HepG2 (cell line): ENCODE results near the gene TMEM14B. TPM values are rescaled to one million over a fixed set of nuclear protein-coding genes. Genes with fewer than 3 reads are reported as not detected.

ENCODE experiments used
- ATF6 ChIP-seq: sonication (generic); formaldehyde crosslinking; conservative IDR thresholded peaks from 2 replicates; pipeline ENCODE4 v1.4.0; 2020; ENCODE audit warnings: missing genetic modification reagents
- EED ChIP-seq: sonication (generic); formaldehyde crosslinking; IDR thresholded peaks from 2 replicates; pipeline ENCODE4 v1.5.0; 2020; ENCODE audit warnings: mild to moderate bottlenecking, missing genetic modification reagents
- FOXA1 ChIP-seq, 2 experiments: fragments of 450-650 bp in 1 of 2; sonication (generic) in 1 of 2; formaldehyde crosslinking in 1 of 2; IDR thresholded peaks; 2 replicates each; pipeline versions ENCODE4 v1.4.0 to v1.6.1; 2016 to 2020; ENCODE audit warnings: missing genetic modification reagents in 1 of 2
- GPBP1L1 ChIP-seq: sonication (generic); formaldehyde crosslinking; IDR thresholded peaks from 2 replicates; pipeline ENCODE4 v1.5.0; 2020; ENCODE audit warnings: mild to moderate bottlenecking, missing genetic modification reagents
- HNRNPH1 ChIP-seq: fragments of 200-400 bp; formaldehyde crosslinking; optimal IDR thresholded peaks from 2 replicates; pipeline ENCODE3; 2017; ENCODE audit warnings: mild to moderate bottlenecking, low read depth, low read length
- IRF2 ChIP-seq: IDR thresholded peaks from 2 replicates; pipeline ENCODE4 v1.6.1; 2018; ENCODE audit warnings: missing genetic modification reagents, missing compliant biosample characterization
- KAT2B ChIP-seq: fragments of 150-350 bp; IDR thresholded peaks from 2 replicates; pipeline ENCODE4 v1.6.1; 2014; ENCODE audit warnings: low read depth, low read length, borderline replicate concordance
- KLF9 ChIP-seq: IDR thresholded peaks from 2 replicates; pipeline ENCODE4 v1.6.1; 2016; ENCODE audit warnings: low read depth
- MAFK ChIP-seq, 2 experiments: IDR thresholded peaks in 1 of 2; conservative IDR thresholded peaks in 1 of 2; 2 replicates each; pipeline ENCODE4 v1.6.1; 2011; ENCODE audit warnings: improper control_type of control experiment in 2 of 2, low read length in 2 of 2
- MTF1 ChIP-seq: sonication (generic); formaldehyde crosslinking; IDR thresholded peaks from 2 replicates; pipeline ENCODE4 v1.5.0; 2020; ENCODE audit warnings: missing genetic modification reagents
- PRDM10 ChIP-seq: sonication (generic); formaldehyde crosslinking; IDR thresholded peaks from 2 replicates; pipeline ENCODE4 v1.4.0; 2020; ENCODE audit warnings: low read depth, missing genetic modification reagents
- RERE ChIP-seq: IDR thresholded peaks from 2 replicates; pipeline ENCODE4 v1.6.1; 2016; ENCODE audit warnings: low read depth, missing genetic modification reagents, missing compliant biosample characterization
- TBX2 ChIP-seq: sonication (generic); formaldehyde crosslinking; IDR thresholded peaks from 2 replicates; pipeline ENCODE4 v1.5.0; 2020; ENCODE audit warnings: missing genetic modification reagents, mild to moderate bottlenecking, borderline replicate concordance
- ZNF383 ChIP-seq: sonication (generic); formaldehyde crosslinking; IDR thresholded peaks from 2 replicates; pipeline ENCODE4 v1.4.0; 2020; ENCODE audit warnings: missing genetic modification reagents, mild to moderate bottlenecking, borderline replicate concordance
- ZNF614 ChIP-seq: IDR thresholded peaks from 2 replicates; pipeline ENCODE4 v1.6.1; 2018; ENCODE audit warnings: missing biosample characterization, missing genetic modification reagents, inconsistent platforms, borderline replicate concordance
- ZSCAN21 ChIP-seq: sonication (generic); formaldehyde crosslinking; IDR thresholded peaks from 2 replicates; pipeline ENCODE4 v1.8.0; 2022; ENCODE audit warnings: mild to moderate bottlenecking, missing genetic modification reagents, moderate library complexity, borderline replicate concordance
- polyA plus RNA-seq, 8 experiments: library from polyadenylated mRNA; depleted of rRNA in 3 of 8; stranded (reverse) in 7 of 8; unstranded in 1 of 8; fragments of >200 nt; fragmentation: Illumina TruSeq in 4 of 8; extraction: Trizol in 4 of 8; gene quantifications; 2 replicates each; pipeline versions ENCODE4 v1.2.1 to v1.2.3, GENCODE V29; 2011 to 2016; ENCODE audit warnings: low read depth in 4 of 8, missing spikeins in 1 of 8, mixed read lengths in 1 of 8; ENCODE audit not compliant: insufficient read depth in 1 of 8
- total RNA-seq, 5 experiments: library from RNA; depleted of rRNA; stranded (reverse); fragments of >200 nt; fragmentation: Illumina TruSeq; extraction: Trizol; gene quantifications; 2 replicates each; pipeline ENCODE4 v1.2.3, GENCODE V29; 2016; ENCODE audit warnings: low read depth in 1 of 5

Gene TMEM14B
- total and polyA plus RNA-seq, 2 of the 13 experiments (the other 11 are each of a cell fraction or from before 2014, with no cell fraction given): 133 to 200 TPM

GRCh38 chr6:10720265-10720959, 27.2 kb upstream of the TMEM14B start (continued):
- TF ChIP-seq ZNF383 (no peak), RERE (CRISPR knock-in tag) (no peak), PRDM10 (CRISPR knock-in tag) (no peak), FOXA1 (IDR thresholded peaks at IDR 0.05) (no peak), FOXA1 (CRISPR knock-in tag; IDR thresholded peaks at IDR 0.05) (no peak), ATF6 (no peak), HNRNPH1 (no peak), KAT2B (no peak), GPBP1L1 (CRISPR knock-in tag) (no peak), ZSCAN21 (CRISPR knock-in tag) (peak; percentile 68; the same call in 1 of the 2 replicates), ZNF614 (no peak; the same call in 1 of the 2 replicates), TBX2 (CRISPR knock-in tag) (peak; percentile 42; the same call in 1 of the 2 replicates), EED (CRISPR knock-in tag) (no peak), KLF9 (CRISPR knock-in tag) (peak; percentile 84; the same call in 1 of the 2 replicates), MTF1 (no peak), MAFK (conservative IDR thresholded peaks at IDR 0.05 in 1 of 2, IDR thresholded peaks at IDR 0.05 in 1 of 2; ENCODE audit: low read length in 2 of 2) (no peak), IRF2 (CRISPR knock-in tag) (no peak)
